HG03558 (cell line): Measurements from ENCODE around the gene SIM2.
"Not testable (repeated sequence)": the region's sequence is repeated elsewhere in the genome, so short reads cannot be mapped to it uniquely, and the experiment has no call there.

Experiments used
- ATAC-seq: cut with Tn5 transposase; IDR thresholded peaks from one replicate; pipeline ENCODE4 v1.9.1; 2021; ENCODE audit warnings: moderate number of reproducible peaks; ENCODE audit not compliant: unreplicated experiment; ENCODE audit errors: extremely low read depth

Gene SIM2, protein sequence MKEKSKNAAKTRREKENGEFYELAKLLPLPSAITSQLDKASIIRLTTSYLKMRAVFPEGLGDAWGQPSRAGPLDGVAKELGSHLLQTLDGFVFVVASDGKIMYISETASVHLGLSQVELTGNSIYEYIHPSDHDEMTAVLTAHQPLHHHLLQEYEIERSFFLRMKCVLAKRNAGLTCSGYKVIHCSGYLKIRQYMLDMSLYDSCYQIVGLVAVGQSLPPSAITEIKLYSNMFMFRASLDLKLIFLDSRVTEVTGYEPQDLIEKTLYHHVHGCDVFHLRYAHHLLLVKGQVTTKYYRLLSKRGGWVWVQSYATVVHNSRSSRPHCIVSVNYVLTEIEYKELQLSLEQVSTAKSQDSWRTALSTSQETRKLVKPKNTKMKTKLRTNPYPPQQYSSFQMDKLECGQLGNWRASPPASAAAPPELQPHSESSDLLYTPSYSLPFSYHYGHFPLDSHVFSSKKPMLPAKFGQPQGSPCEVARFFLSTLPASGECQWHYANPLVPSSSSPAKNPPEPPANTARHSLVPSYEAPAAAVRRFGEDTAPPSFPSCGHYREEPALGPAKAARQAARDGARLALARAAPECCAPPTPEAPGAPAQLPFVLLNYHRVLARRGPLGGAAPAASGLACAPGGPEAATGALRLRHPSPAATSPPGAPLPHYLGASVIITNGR

DNA sequence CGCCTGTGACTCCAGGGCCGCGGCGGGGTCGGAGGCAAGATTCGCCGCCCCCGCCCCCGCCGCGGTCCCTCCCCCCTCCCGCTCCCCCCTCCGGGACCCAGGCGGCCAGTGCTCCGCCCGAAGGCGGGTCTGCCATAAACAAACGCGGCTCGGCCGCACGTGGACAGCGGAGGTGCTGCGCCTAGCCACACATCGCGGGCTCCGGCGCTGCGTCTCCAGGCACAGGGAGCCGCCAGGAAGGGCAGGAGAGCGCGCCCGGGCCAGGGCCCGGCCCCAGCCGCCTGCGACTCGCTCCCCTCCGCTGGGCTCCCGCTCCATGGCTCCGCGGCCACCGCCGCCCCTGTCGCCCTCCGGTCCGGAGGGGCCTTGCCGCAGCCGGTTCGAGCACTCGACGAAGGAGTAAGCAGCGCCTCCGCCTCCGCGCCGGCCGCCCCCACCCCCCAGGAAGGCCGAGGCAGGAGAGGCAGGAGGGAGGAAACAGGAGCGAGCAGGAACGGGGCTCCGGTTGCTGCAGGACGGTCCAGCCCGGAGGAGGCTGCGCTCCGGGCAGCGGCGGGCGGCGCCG lies at the start of gene SIM2:
TSS of gene SIM2 (plus strand) at position 135 of the 565 bp plus-strand sequence. CDS start 632 bp downstream, outside the sequence.
- no peak for ATAC-seq

DNA sequence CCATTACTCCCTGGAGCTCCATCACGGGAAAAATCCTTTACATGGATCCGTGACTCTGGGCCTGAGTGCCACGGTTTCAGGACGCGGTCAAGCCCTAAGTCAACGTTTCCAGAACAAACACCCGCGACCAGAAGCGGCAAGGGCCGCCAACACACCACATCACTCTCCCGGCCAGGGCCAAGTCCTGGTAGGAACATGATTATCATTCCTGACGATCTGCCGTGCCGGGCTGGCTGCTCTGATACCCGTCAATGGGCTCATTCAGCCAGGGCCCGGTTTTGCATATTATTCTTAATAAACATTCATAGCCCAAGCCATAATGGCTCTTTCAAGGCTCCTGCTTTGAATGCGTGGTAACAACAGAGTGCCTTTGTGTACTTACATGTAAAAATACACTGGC lies 44.6 kb upstream of the SIM2 start:
- ATAC-seq, result no peak

DNA sequence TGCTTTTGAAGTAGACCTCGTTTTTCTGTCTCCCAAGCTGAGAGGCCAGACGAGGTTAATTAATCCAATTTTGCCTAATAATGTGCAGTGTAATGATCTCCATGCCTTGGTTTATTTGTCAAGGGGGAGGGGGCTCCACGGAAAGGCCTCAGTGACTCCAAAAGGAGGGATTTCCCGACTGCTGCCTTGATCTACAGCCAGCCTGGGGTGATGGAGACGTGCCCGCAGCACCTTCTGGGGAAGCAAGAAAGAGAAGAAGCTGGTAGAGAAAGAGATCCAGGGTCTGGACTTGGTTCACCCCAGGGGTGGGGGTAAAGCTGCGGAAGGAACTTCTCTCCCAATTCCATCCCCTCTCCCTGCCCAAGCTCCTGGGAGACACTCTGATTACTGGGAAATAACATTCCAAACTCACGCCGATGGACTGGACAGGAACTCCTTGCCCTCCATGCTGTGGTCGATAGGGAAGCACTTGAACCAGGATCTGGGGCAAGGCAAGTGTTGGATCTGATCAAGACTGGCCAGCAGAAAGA lies 44.1 kb upstream of the SIM2 start:
- ATAC-seq, result no peak

DNA sequence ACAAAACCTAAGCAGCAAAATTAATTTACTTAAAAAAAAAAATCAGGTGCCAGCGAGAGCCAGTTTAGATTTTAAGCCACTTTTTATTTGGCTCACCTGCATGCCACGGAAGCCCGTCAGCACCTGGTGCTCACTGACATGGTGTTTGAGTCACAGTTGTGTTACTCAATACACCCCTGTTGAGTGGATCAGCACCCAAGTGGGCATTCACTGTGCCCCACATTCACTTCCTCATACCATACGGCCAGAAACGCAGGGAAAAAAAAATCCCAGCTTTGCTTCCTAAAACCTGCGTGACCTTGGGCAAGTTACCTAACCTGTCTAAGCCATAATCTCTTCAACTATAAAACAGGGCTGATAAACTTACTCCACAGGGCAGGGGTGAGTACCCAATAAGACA lies 42.8 kb upstream of the SIM2 start:
- ATAC-seq, result no peak

DNA sequence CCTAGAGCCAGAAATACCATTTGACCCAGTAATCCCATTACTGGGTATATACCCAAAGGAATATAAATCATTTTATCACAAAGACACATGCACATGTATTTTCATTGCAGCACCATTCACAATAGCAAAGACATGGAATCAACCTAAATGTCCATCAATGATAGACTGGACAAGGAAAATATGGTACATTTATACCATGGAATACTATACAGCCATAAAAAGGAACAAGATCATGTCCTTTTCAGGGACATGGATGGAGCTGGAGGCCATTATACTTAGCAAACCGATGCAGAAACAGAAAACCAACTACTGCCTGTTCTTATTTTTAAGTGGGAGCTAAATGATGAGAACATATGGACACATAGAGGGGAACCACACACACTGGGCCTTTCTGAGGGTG lies 41.6 kb upstream of the SIM2 start:
- ATAC-seq, result not testable (repeated sequence)

DNA sequence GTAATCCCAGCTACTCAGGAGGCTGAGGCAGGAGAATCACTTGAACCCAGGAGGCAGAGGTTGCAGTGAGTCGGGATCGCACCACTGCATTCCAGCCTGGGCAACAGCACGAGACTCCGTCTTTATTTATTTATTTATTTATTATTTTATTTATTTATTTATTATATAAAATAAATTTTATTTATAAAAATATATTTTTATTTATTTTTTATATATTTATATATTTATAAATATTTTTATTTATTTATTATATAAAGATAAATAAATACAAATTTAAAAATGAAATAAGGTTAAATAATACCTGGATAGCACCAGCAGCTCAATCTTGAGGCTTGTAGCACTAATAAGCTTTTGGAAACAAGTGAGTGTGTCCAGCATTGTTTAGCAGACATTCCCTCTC lies 40.9 kb upstream of the SIM2 start:
- ATAC-seq, result no peak

DNA sequence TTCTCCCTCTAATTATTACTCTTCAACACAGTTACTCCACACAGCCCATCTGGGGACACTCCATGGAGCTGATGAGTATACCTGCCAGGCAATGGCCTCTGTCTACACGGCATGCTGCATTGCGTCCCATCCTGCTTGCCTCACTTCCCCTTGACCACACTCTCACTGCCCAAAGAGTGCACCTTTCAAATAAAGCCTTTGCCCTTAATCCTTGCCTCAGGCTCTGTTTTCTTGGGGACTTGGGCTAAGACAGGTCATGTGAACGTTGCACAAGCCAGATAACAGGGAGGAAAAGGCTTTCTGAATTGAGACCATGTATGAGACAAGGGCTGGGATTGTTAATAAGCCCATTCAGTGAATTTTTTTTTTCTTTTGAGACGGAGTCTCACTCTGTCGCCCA lies 40.0 kb upstream of the SIM2 start:
- ATAC-seq, result no peak

DNA sequence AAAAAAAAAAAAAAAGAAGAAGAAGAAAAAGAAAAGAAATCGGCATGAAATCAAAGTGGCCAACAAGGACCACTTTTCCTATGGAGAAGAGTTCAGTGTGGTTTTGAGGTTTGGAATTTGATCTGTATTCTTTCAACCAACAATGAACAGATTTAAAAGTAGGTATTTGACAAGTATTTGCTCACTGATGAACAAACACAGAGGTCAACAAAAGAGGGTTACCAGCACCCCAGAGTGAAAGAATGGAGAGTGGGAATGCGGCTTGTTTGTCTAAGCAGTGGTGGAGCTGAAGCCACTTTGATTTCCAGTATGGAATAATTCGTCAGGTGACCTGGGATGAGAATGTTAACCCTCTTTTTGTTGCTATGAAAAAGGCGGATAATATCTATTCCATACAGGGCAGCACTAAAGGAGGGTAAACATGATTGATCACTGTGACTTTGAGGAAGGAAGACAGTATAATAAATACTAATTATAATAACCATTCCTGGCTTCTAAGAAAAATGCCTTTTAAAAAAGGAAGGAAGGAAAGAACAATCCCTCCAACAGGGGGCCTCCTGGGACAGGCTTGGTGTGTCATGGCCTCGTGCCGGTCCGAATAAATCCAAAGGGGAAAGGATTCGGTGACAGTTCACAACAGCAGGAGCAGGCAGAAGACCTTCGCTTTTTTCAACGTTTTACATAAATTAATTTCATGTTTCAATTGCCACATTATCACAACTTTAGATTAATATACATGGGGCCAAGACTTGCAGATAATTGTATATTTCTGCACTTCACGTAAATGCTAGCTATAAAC lies 37.2 kb upstream of the SIM2 start:
- no peak for ATAC-seq

DNA sequence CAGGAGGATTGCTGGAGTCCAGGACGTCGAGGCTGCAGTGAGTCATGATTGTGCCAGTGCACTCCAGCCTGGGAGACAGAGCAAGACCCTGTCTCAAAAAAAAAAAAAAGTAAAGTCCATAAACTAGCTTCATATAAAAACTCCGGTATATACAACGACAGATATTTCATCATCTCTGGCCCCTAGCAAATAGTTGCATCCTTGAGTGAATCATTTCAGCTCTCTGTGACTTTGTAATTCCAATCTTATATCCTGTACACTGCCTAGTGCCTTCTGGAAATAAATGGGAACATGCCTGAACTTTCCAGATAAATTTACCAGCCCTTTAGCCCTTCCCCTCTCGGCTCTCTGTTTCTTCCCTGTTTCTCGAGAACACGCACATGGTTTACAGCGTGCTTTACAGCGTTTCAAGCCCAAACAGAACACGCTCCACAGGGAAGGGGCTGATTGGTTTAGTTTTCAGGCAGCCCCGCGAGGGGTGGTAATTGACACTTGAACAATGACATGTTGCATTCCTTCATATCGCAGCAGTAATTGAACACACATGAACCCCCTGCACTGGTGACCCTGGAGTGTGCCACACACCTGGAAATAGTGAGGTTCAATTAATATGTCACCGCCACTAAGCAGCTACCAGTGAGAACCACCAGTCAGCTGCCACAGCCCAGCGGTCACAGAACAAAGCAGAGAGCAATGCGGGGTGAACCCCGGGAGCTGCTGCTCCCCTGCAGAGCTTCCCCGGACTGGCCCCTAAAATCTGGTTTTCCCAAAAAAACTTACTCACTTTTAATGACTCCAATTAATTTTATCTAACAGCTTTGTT lies 35.7 kb upstream of the SIM2 start:
- ATAC-seq, result no peak

DNA sequence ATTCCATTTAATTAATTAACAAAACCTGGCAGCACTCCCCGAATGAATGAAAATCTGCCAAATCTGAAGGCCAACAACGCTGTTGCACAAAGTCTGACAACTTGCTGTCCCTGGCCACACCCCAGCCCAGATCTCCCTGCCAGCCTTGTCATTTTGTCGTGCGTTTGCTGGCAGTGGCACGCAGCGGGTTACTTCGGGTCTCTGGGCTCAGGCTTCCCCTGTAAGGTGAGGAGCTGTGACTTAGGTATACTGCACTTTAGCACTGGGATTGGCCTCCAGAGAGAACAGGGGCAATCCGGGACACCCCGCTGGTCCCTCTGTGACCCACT lies 34.3 kb upstream of the SIM2 start:
- no peak for ATAC-seq

DNA sequence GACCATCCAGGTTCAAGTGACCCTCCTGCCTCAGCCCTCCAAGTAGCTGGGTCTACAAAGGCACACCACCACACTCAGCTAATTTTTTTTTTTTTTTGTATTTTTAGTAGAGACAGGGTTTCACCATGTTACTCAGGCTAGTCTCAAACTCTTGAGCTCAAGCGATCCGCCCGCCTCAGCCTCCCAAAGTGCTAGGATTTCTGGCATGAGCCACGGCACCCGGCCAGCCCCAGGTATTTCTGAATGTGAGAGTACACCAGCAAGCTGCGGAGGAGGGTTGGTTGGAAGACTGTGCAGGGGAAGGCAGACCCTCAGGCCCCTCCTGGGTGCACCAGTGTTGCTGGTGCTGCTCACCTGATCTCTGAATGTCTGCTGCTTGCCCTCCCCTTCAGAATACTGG lies 33.1 kb upstream of the SIM2 start:
- no peak for ATAC-seq

DNA sequence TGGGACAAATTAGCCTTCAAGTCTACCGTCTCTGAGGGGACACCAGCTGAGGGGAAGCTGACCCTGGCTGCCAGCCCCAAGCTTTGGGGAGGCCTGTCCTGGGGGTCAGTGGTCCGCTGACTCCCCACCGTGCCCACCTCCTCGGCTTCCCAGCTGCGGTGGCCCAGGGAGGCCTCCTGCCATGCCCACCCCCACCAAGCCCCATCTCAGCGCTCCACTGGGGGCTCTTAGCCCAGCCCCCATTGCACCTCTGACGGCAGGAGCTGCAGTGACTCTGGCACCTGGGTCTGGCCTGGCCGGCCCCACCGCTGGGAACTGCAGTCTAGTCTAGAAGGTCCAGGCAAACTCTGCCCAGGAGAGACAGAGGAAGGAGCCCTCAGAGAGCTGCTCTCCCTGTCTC lies 30.2 kb upstream of the SIM2 start:
- no peak for ATAC-seq

DNA sequence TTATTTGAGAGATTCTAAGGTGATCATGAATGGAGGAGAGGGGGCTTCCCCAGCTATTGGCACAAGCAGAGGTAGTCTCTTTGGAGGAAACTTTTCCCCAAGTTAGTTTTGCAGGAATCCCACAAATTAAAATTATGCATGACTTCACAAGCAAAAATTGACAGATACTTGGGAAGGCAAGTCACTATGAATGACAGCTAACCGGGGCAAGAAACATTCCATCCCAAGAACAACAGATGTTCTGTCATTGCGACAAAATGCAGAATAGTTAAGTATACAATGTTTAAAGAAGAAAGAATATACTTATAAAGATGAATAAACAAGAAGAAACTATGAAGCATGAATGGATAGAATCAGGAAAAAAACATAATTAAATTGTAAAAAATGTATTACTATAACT lies 27.1 kb upstream of the SIM2 start:
- no peak for ATAC-seq

DNA sequence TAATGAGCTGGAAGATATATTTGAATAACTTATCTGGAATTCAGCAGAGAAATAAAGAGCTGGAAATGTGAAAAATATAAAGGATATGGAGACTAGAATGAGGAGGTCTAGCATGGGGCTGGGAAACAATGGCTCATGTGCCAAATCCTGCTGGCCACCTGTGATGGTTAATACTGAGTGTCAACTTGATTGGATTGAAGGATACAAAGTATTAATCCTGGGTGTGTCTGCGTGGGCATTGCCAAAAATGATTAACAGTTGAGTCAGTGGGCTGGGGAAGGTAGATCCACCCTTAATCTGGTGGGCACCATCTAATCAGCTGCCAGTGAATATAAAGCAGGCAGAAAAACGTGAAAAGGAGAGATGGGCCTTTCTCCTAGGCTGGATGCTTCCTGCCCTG lies 26.6 kb upstream of the SIM2 start:
- ATAC-seq, result not testable (repeated sequence)

DNA sequence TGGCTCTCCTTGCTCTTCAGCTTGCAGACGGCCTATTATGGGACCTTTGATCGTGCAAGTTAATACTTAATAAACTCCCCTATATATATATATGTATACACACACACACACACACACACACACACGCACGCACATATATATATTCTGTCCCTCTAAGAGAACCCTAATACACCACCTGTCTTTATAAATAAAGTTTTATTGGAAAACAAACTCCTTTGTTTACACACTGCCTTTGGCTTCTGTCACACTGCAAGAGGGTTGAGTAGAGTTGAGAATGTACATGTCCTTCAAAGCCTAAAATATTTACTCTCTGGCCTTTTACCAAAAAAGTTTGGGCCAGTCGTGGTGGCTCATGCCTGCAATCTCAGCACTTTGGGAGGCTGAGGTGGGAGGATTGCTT lies 26.2 kb upstream of the SIM2 start:
- no peak for ATAC-seq

DNA sequence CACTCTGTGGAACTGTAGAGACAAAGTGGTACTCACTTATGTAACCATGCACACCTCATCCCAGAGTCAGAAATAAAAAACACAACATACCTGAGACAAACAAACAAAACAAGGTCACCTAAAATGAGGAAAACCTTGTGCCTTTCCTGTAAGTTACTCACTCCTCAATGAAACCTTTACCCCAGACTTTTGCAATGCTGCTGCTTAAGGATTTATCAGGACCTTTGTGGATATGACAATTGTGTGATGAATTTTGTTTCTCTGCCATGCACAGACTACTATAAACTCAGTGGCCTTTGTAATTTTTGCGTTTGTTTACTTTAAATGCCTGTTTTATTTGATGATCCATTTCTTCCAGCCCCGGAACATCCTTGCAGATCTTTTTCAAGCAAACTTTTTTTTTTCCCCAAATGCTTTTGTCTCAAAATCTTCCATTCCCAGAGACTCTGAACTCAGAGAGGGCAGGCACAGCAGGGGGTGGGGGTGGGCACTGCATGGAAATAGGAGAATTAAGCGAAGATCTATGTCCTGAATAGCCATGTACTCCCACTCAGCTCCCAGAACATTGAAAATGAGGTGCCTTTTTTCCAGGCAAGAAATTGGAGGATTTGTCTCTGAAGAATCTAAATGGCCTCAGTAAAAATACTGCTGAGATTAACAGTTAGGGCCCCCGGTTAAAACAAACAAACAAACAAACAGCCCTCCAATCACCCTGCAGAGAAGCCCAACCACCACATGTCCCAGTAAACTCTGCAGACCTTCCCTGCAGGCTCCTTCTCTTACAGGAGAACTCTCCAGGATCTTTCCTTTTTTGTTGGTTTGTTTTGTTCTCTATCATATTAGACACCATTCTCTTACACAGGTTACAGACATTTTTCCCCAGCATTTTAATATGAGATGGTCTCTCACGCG lies 22.6 kb upstream of the SIM2 start:
- ATAC-seq, result no peak

DNA sequence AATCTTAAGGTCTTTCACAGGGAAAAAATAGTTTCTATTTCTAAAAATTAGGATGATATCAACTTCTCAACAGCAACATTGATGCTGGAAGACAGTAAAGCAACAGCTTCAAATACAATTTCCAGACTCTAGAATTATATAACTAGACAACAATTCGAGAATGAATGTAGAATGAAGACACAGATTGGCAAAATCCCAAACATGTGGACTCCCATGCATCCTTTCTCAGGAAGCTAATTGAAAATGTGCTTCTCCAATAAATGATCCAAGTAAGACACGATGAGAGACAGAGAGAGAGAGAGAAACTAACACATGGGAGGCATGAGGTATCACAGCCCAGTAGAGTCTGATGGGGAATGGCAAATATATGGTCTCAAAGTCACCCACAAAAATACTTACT lies 21.5 kb upstream of the SIM2 start:
- ATAC-seq, result no peak

DNA sequence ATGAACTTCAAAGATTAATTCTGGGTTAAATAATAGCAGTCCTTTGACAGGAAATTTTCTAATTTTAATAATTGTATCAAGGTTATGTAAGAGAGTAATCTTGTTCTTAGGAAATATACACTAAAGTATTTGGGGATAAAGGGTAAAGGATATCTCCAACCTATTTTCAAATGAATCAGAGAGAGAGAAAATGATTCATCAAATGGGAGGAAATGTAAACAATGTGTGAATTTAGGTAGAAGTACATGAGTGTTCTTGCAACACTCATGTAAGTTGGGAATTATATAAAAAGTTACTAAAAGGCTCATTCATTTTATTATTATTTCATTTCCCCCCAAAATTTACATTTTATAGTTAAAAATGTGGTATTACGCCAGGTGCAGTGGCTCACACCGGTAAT lies 20.4 kb upstream of the SIM2 start:
- no peak for ATAC-seq

DNA sequence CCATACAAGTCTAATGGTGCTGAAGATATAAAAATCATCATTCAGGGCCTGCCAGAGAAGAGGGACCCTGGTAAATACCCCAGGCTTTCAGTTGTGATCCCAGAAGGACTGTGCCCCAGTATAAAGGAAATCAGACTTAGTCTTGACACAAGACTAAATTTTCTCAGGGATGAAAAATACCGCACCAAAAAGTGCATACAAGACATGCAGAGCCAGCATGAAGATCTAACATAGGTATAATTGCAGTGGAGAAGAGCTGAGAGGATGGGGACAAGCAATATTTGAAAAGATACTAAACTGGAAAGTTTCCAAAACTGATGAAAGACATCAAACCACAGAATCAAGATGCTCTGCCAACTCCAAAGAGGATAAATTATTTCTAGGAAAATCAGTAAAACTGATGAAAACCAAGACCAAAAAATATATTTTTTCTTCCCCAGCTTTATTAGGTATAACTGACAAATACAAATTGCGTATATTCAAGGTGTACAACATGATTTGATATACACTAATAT lies 17.7 kb upstream of the SIM2 start:
- ATAC-seq, result no peak
